H9 (cell line): ENCODE data around the gene CRABP2. TPM values are rescaled to one million over a fixed set of nuclear protein-coding genes. Genes with fewer than 3 reads are reported as not detected.
A peak's percentile ranks its signal among the peaks of the same experiment; 100 is the strongest.

Source experiments
- DNase-seq: peaks from one replicate; pipeline ENCODE4 v3.0.0-alpha.2; 2017
- H2AFZ ChIP-seq: one replicate; pipeline ENCODE4 v1.6.1; 2013; ENCODE audit warnings: mild to moderate bottlenecking, low read length, control low read depth, moderate library complexity
- H2AK5ac ChIP-seq: 2 replicates; pipeline ENCODE4 v1.6.1; 2013; ENCODE audit warnings: low read length, control low read depth, mixed read lengths; ENCODE audit not compliant: insufficient read length
- H2BK120ac ChIP-seq: one replicate; pipeline ENCODE4 v1.6.1; 2013; ENCODE audit warnings: low read depth, mild to moderate bottlenecking, low read length, control low read depth, inconsistent platforms; ENCODE audit not compliant: poor library complexity, severe bottlenecking
- H2BK12ac ChIP-seq: 2 replicates; pipeline ENCODE4 v1.6.1; 2013; ENCODE audit warnings: low read length, control low read depth, mixed read lengths, low read depth; ENCODE audit not compliant: insufficient read length
- H2BK15ac ChIP-seq: 2 replicates; pipeline ENCODE4 v1.6.1; 2013; ENCODE audit warnings: low read depth, low read length, control low read depth
- H2BK20ac ChIP-seq: one replicate; pipeline ENCODE4 v1.6.1; 2013; ENCODE audit warnings: low read depth, mild to moderate bottlenecking, low read length, control low read depth, inconsistent platforms; ENCODE audit not compliant: poor library complexity, severe bottlenecking
- H2BK5ac ChIP-seq: 2 replicates; pipeline ENCODE4 v1.6.1; 2013; ENCODE audit warnings: low read length, control low read depth, mixed read lengths; ENCODE audit not compliant: insufficient read length
- H3K14ac ChIP-seq: 2 replicates; pipeline ENCODE4 v1.6.1; 2013; ENCODE audit warnings: low read length, control low read depth; ENCODE audit not compliant: insufficient read depth
- H3K18ac ChIP-seq: 2 replicates; pipeline ENCODE4 v1.6.1; 2013; ENCODE audit warnings: low read depth, mild to moderate bottlenecking, mixed read lengths, low read length, control low read depth; ENCODE audit not compliant: insufficient read length
- H3K23ac ChIP-seq: 2 replicates; pipeline ENCODE4 v1.6.1; 2013; ENCODE audit warnings: low read length, control low read depth, mixed read lengths, low read depth; ENCODE audit not compliant: insufficient read length
- H3K23me2 ChIP-seq: 2 replicates; pipeline ENCODE4 v1.6.1; 2013; ENCODE audit warnings: low read depth, mild to moderate bottlenecking, mixed read lengths, low read length, control low read depth; ENCODE audit not compliant: insufficient read length, poor library complexity, severe bottlenecking
- H3K27ac ChIP-seq: 2 replicates; pipeline ENCODE4 v1.5.1; 2013; ENCODE audit warnings: low read length, control low read depth, mixed read lengths, low read depth; ENCODE audit not compliant: insufficient read length
- H3K27me3 ChIP-seq: 2 replicates; pipeline ENCODE4 v1.6.1; 2013; ENCODE audit warnings: low read length, control low read depth, inconsistent platforms; ENCODE audit not compliant: insufficient read depth
- H3K4ac ChIP-seq: 2 replicates; pipeline ENCODE4 v1.6.1; 2013; ENCODE audit warnings: low read depth, mild to moderate bottlenecking, control low read depth, inconsistent platforms, low read length, moderate library complexity
- H3K4me1 ChIP-seq: 2 replicates; pipeline ENCODE4 v1.6.1; 2013; ENCODE audit warnings: low read length, control low read depth, inconsistent platforms; ENCODE audit not compliant: insufficient read depth
- H3K4me2 ChIP-seq: 2 replicates; pipeline ENCODE4 v1.6.1; 2013; ENCODE audit warnings: low read length, control low read depth, mixed read lengths; ENCODE audit not compliant: insufficient read length, insufficient read depth
- H3K56ac ChIP-seq: 2 replicates; pipeline ENCODE4 v1.6.1; 2013; ENCODE audit warnings: low read depth, mild to moderate bottlenecking, mixed read lengths, low read length, control low read depth; ENCODE audit not compliant: insufficient read length
- H3K79me1 ChIP-seq: 2 replicates; pipeline ENCODE4 v1.6.1; 2013; ENCODE audit warnings: low read depth, mild to moderate bottlenecking, moderate library complexity, low read length, control low read depth, inconsistent platforms; ENCODE audit not compliant: insufficient read depth, poor library complexity, severe bottlenecking
- H3K79me2 ChIP-seq: 2 replicates; pipeline ENCODE4 v1.6.1; 2013; ENCODE audit warnings: low read length, control low read depth, inconsistent platforms; ENCODE audit not compliant: insufficient read depth
- H3K9ac ChIP-seq: 2 replicates; pipeline ENCODE4 v1.6.1; 2013; ENCODE audit warnings: low read length, control low read depth, mixed read lengths; ENCODE audit not compliant: insufficient read length; ENCODE audit errors: extremely low read depth
- H3K9me3 ChIP-seq: one replicate; pipeline ENCODE4 v1.6.1; 2013; ENCODE audit warnings: low read depth, low read length, inconsistent platforms; ENCODE audit not compliant: control insufficient read depth
- H3T11ph ChIP-seq: one replicate; pipeline ENCODE4 v1.6.1; 2013; ENCODE audit warnings: mild to moderate bottlenecking, low read length, control low read depth, inconsistent platforms
- H4K20me1 ChIP-seq: one replicate; pipeline ENCODE4 v1.6.1; 2013; ENCODE audit not compliant: control insufficient read depth, insufficient read length, insufficient read depth
- H4K5ac ChIP-seq: 2 replicates; pipeline ENCODE4 v1.6.1; 2013; ENCODE audit warnings: low read depth, mild to moderate bottlenecking, mixed read lengths, low read length, control low read depth; ENCODE audit not compliant: insufficient read length
- H4K8ac ChIP-seq: replicated peaks from 2 replicates; pipeline ENCODE4 v1.6.1; 2013; ENCODE audit warnings: low read length, control low read depth, mixed read lengths, low read depth; ENCODE audit not compliant: insufficient read length
- H4K91ac ChIP-seq: 2 replicates; pipeline ENCODE4 v1.6.1; 2013; ENCODE audit warnings: low read depth, mild to moderate bottlenecking, moderate library complexity, mixed read lengths, low read length, control low read depth; ENCODE audit not compliant: insufficient read length
- H3K27ac Mint-ChIP-seq, 3 experiments: 2 replicates in 2 of 3; 3 replicates in 1 of 3; pipeline ENCODE4 v1.8.0; 2020 to 2021; ENCODE audit warnings: mixed read lengths in 3 of 3, mild to moderate bottlenecking in 1 of 3, moderate library complexity in 1 of 3
- H3K27me3 Mint-ChIP-seq: 2 replicates; pipeline ENCODE4 v1.8.0; 2021; ENCODE audit warnings: low read depth, mild to moderate bottlenecking, moderate library complexity, mixed read lengths
- H3K36me3 Mint-ChIP-seq, 3 experiments: 2 replicates in 2 of 3; 3 replicates in 1 of 3; pipeline ENCODE4 v1.8.0; 2020 to 2021; ENCODE audit warnings: low read depth in 3 of 3, mixed read lengths in 3 of 3; ENCODE audit not compliant: insufficient read depth in 1 of 3
- H3K4me1 Mint-ChIP-seq, 2 experiments: 2 replicates each; pipeline ENCODE4 v1.8.0; 2020; ENCODE audit warnings: mixed read lengths in 2 of 2
- H3K4me3 Mint-ChIP-seq, 2 experiments: 2 replicates in 1 of 2; 3 replicates in 1 of 2; pipeline ENCODE4 v1.8.0; 2020 to 2021; ENCODE audit warnings: mild to moderate bottlenecking in 2 of 2, mixed read lengths in 2 of 2, moderate library complexity in 1 of 2
- H3K9me3 Mint-ChIP-seq, 2 experiments: 2 replicates in 1 of 2; 3 replicates in 1 of 2; pipeline ENCODE4 v1.8.0; 2020; ENCODE audit warnings: mild to moderate bottlenecking in 2 of 2, mixed read lengths in 2 of 2, moderate library complexity in 1 of 2
- CTCF ChIP-seq: fragments of 200-600 bp; sonication (generic); conservative IDR thresholded peaks from 3 replicates; pipeline ENCODE4 v1.8.0; 2021; ENCODE audit warnings: antibody characterized with exemption, mild to moderate bottlenecking
- WGBS: extraction: QIAGEN DNeasy Blood & Tissue Kit; methylation state at CpG from one replicate; pipeline ENCODE4 v1.1.7; 2013; ENCODE audit warnings: missing lambda C conversion rate, low lambda C conversion rate, mixed read lengths; ENCODE audit not compliant: insufficient read length; ENCODE audit errors: extremely low coverage; 5-methylcytosine and 5-hydroxymethylcytosine counted together
- total RNA-seq: library from RNA; stranded (reverse); gene quantifications from 2 replicates; pipeline ENCODE4 v1.2.1, GENCODE V29; 2021

The CRABP2 gene
- total RNA-seq, 1 experiment from 2014 or later: 184 TPM

- Histone ChIP-seq H3K27ac (peak overlapping the region; percentile 2), H3K4me2 (peak overlapping the region; percentile 3), H3K23me2 (peaks cover 10% of the 10 kb centered on the region), H3K23ac (no peak overlapping the region), H3K79me1 (no peaks in the 10 kb centered on the region), H3K9ac (no peak overlapping the region), H2AK5ac (no peak overlapping the region), H4K8ac (no peak overlapping the region), H3K56ac (no peak overlapping the region), H3K18ac (peak overlapping the region; percentile 88), H2BK12ac (no peak overlapping the region), H4K20me1 (no peaks in the 10 kb centered on the region), H2BK15ac (no peak overlapping the region), H3K27me3 (no peaks in the 10 kb centered on the region; the same call in 1 of the 2 replicates), H3K14ac (peak overlapping the region; percentile 15; the same call in 1 of the 2 replicates), H3K79me2 (no peaks in the 10 kb centered on the region), H3K4ac (no peak overlapping the region), H2BK120ac (no peak overlapping the region), H3K9me3 (no peaks in the 10 kb centered on the region), H3K4me1 (peaks cover 17% of the 10 kb centered on the region; the same call in 1 of the 2 replicates), H2AFZ (no peak overlapping the region), H2BK5ac (no peak overlapping the region), H4K91ac (no peak overlapping the region), H4K5ac (peak overlapping the region; percentile 63), H2BK20ac (no peak overlapping the region), H3T11ph (no peak overlapping the region)
- H3K27me3 Mint-ChIP-seq: peaks cover 45% of the 10 kb centered on the region
- DNase-seq: peak; percentile 98
- TF ChIP-seq CTCF: peak; percentile 99
- no CpG with 5 or more reads among the region's 38 CpGs for WGBS
- peaks cover 78 to 79% of the 10 kb centered on the region in 2 experiments for H3K4me1 Mint-ChIP-seq
- H3K36me3 Mint-ChIP-seq: no peaks in the 10 kb centered on the region
- peak overlapping the region in 1 of 2 experiments; percentile 63; a peak in 4 of 5 replicates for H3K4me3 Mint-ChIP-seq
- peak overlapping the region; percentile 96 to 99 (median 97) for H3K27ac Mint-ChIP-seq
- no peaks in the 10 kb centered on the region for H3K9me3 Mint-ChIP-seq
These were observed 45.2 kb downstream of the CRABP2 start for GRCh38 chr1:156659988-156660751.
